GM23338 (cell line): ENCODE data around the gene ST3GAL2. TPM values are rescaled to one million over a fixed set of nuclear protein-coding genes. Genes with fewer than 3 reads are reported as not detected.

ENCODE experiments used
- ATAC-seq: fragments of 200-7000 bp; cut with Tn5 transposase; 3 replicates; pipeline ENCODE4 v1.9.1; 2020
- DNase-seq: peaks from one replicate; pipeline ENCODE4 v3.0.0-alpha.2; 2015; ENCODE audit warnings: low spot score
- H2AFZ ChIP-seq: fragments of 200-600 bp; sonication (generic); 2 replicates; pipeline ENCODE4 v1.8.0; 2016; ENCODE audit warnings: antibody characterized with exemption, mild to moderate bottlenecking, moderate library complexity
- H3F3A ChIP-seq: fragments of 200-600 bp; sonication (generic); replicated peaks from 2 replicates; pipeline ENCODE4 v1.8.0; 2017; ENCODE audit warnings: antibody characterized with exemption, mixed run types, low read depth
- H3K27ac ChIP-seq: fragments of 200-600 bp; sonication (generic); 2 replicates; pipeline ENCODE4 v1.6.1; 2016; ENCODE audit warnings: low read depth
- H3K27me3 ChIP-seq: fragments of 200-600 bp; sonication (generic); 2 replicates; pipeline ENCODE4 v1.8.0; 2016; ENCODE audit warnings: mild to moderate bottlenecking, mixed run types, moderate library complexity; ENCODE audit not compliant: insufficient read depth
- H3K36me3 ChIP-seq: fragments of 200-600 bp; sonication (generic); 2 replicates; pipeline ENCODE4 v1.8.0; 2016; ENCODE audit warnings: mild to moderate bottlenecking; ENCODE audit not compliant: insufficient read depth
- H3K4me1 ChIP-seq: fragments of 200-600 bp; sonication (generic); 2 replicates; pipeline ENCODE4 v1.8.0; 2016; ENCODE audit warnings: mild to moderate bottlenecking, moderate library complexity; ENCODE audit not compliant: insufficient read depth
- H3K4me2 ChIP-seq: fragments of 200-600 bp; sonication (generic); 2 replicates; pipeline ENCODE4 v1.7.1; 2017; ENCODE audit warnings: mixed run types
- H3K4me3 ChIP-seq: fragments of 200-600 bp; sonication (generic); 2 replicates; pipeline ENCODE4 v1.6.1; 2016; ENCODE audit warnings: mixed run types
- H3K79me2 ChIP-seq: fragments of 200-600 bp; sonication (generic); replicated peaks from 2 replicates; pipeline ENCODE4 v1.8.0; 2017; ENCODE audit warnings: mild to moderate bottlenecking; ENCODE audit not compliant: insufficient read depth
- H3K9me2 ChIP-seq: fragments of 200-600 bp; sonication (generic); 2 replicates; pipeline ENCODE4 v1.8.0; 2017; ENCODE audit not compliant: insufficient read depth
- H4K20me1 ChIP-seq: fragments of 200-600 bp; sonication (generic); replicated peaks from 2 replicates; pipeline ENCODE4 v1.8.0; 2017; ENCODE audit warnings: mild to moderate bottlenecking; ENCODE audit not compliant: insufficient read depth
- H3K27ac Mint-ChIP-seq: 2 replicates; pipeline ENCODE4 v1.8.0; 2020; ENCODE audit warnings: inconsistent platforms, mild to moderate bottlenecking, moderate library complexity, mixed read lengths
- H3K27me3 Mint-ChIP-seq: 3 replicates; pipeline ENCODE4 v1.8.0; 2022; ENCODE audit warnings: low read depth, mild to moderate bottlenecking, moderate library complexity, mixed read lengths, inconsistent platforms; ENCODE audit not compliant: insufficient read depth, poor library complexity
- H3K36me3 Mint-ChIP-seq: 3 replicates; pipeline ENCODE4 v1.8.0; 2021; ENCODE audit warnings: low read depth, mild to moderate bottlenecking, inconsistent platforms, moderate library complexity, mixed read lengths
- H3K4me1 Mint-ChIP-seq: 3 replicates; pipeline ENCODE4 v1.8.0; 2020; ENCODE audit warnings: mild to moderate bottlenecking, inconsistent platforms, mixed read lengths
- H3K4me3 Mint-ChIP-seq: 3 replicates; pipeline ENCODE4 v1.8.0; 2021; ENCODE audit warnings: moderate library complexity, mild to moderate bottlenecking, inconsistent platforms, mixed read lengths
- H3K9me3 Mint-ChIP-seq: 3 replicates; pipeline ENCODE4 v1.8.0; 2020; ENCODE audit warnings: moderate library complexity, mild to moderate bottlenecking, inconsistent platforms, mixed read lengths
- CREB1 ChIP-seq: fragments of 250-450 bp; sonication (Bioruptor Pico); IDR thresholded peaks from 2 replicates; pipeline ENCODE4 v1.5.0; 2020; ENCODE audit warnings: low read depth, mild to moderate bottlenecking, moderate library complexity
- CTCF ChIP-seq, 2 experiments: fragments of 200-600 bp in 1 of 2; sonication (generic) in 1 of 2; conservative IDR thresholded peaks; 2 replicates each; pipeline versions ENCODE4 v1.5.1 to v1.6.1; 2016 to 2017; ENCODE audit warnings: antibody characterized with exemption in 2 of 2, low read depth in 2 of 2, mild to moderate bottlenecking in 2 of 2, moderate library complexity in 1 of 2
- ETS1 ChIP-seq: IDR thresholded peaks from 2 replicates; pipeline ENCODE4 v1.6.1; 2016; ENCODE audit warnings: antibody characterized with exemption
- EZH2 ChIP-seq: fragments of 200-600 bp; sonication (generic); IDR thresholded peaks from one replicate; pipeline ENCODE4 v1.8.0; 2017; ENCODE audit warnings: antibody characterized with exemption, mild to moderate bottlenecking, low read depth; ENCODE audit not compliant: unreplicated experiment
- EZH2phosphoT487 ChIP-seq: fragments of 200-600 bp; sonication (generic); IDR thresholded peaks from one replicate; pipeline ENCODE4 v1.8.1; 2018; ENCODE audit warnings: antibody characterized with exemption; ENCODE audit not compliant: unreplicated experiment
- JUNB ChIP-seq: IDR thresholded peaks from one replicate; pipeline ENCODE4 v1.6.1; 2016; ENCODE audit warnings: antibody characterized with exemption; ENCODE audit not compliant: unreplicated experiment
- NANOG ChIP-seq: IDR thresholded peaks from 2 replicates; pipeline ENCODE4 v1.6.1; 2016; ENCODE audit warnings: antibody characterized with exemption, borderline replicate concordance
- POLR2AphosphoS5 ChIP-seq: IDR thresholded peaks from 2 replicates; pipeline ENCODE4 v1.6.1; 2016; ENCODE audit warnings: antibody characterized with exemption, low read depth
- REST ChIP-seq: IDR thresholded peaks from one replicate; pipeline ENCODE4 v1.6.1; 2018; ENCODE audit warnings: antibody characterized with exemption; ENCODE audit not compliant: unreplicated experiment
- STAT1 ChIP-seq: IDR thresholded peaks from one replicate; pipeline ENCODE4 v1.6.1; 2016; ENCODE audit warnings: antibody characterized with exemption; ENCODE audit not compliant: unreplicated experiment
- ZNF114 ChIP-seq: fragments of 250-450 bp; sonication (Bioruptor Pico); IDR thresholded peaks from 2 replicates; pipeline ENCODE4 v1.5.0; 2020; ENCODE audit warnings: mild to moderate bottlenecking, moderate library complexity
- ZNF331 ChIP-seq: fragments of 250-450 bp; sonication (Bioruptor Pico); IDR thresholded peaks from 2 replicates; pipeline ENCODE4 v1.5.0; 2020; ENCODE audit warnings: low read depth, mild to moderate bottlenecking, moderate library complexity
- polyA plus RNA-seq: library from polyadenylated mRNA; unstranded; fragments of >200 nt; fragmentation: Nextera tagmentation; extraction: Ambion mirVana; gene quantifications from 2 replicates; pipeline ENCODE4 v1.2.1, GENCODE V29; 2016
- total RNA-seq: library from RNA; depleted of rRNA; stranded (reverse); fragments of >200 nt; shearing (Covaris generic); gene quantifications from 2 replicates; pipeline ENCODE4 v1.2.3, GENCODE V29; 2014

ST3GAL2 gene
- total and polyA plus RNA-seq, 2 experiments from 2014 or later: 12.3 to 39.8 TPM

GRCh38 chr16:70437017-70437581 lies 1.8 kb downstream of the ST3GAL2 start (continued):
- TF ChIP-seq EZH2 (no peak), CTCF (conservative IDR thresholded peaks at IDR 0.05; ENCODE audit: low read depth in 2 of 2) (no peak), CREB1 (CRISPR knock-in tag) (no peak), STAT1 (no peak), JUNB (no peak)

GRCh38 chr16:70434484-70435260 lies 4.2 kb downstream of the ST3GAL2 start:
- no peak overlapping the region for H3K4me3 Mint-ChIP-seq
- no peak overlapping the region for H3K27ac Mint-ChIP-seq
- H3K4me2 ChIP-seq: no peak overlapping the region
- no peak for TF ChIP-seq POLR2AphosphoS5
- TF ChIP-seq REST: no peak
- no peak for TF ChIP-seq NANOG
- TF ChIP-seq CTCF (conservative IDR thresholded peaks at IDR 0.05; ENCODE audit: low read depth in 2 of 2): no peak
- TF ChIP-seq ETS1: no peak
- no peak for TF ChIP-seq JUNB
- TF ChIP-seq ZNF331 (CRISPR knock-in tag): no peak
- no peak for TF ChIP-seq CREB1 (CRISPR knock-in tag)
- TF ChIP-seq EZH2: no peak
- TF ChIP-seq EZH2phosphoT487: no peak
- no peak for TF ChIP-seq STAT1
- TF ChIP-seq ZNF114: no peak

More at GRCh38 chr16:70434484-70435260, 4.2 kb downstream of the ST3GAL2 start:
- Histone ChIP-seq H2AFZ (no peak overlapping the region), H3K27me3 (no peaks in the 10 kb centered on the region), H3K36me3 (no peaks in the 10 kb centered on the region; the same call in 1 of the 2 replicates), H4K20me1 (peaks cover 14% of the 10 kb centered on the region; the same call in 1 of the 2 replicates), H3K79me2 (peaks cover 77% of the 10 kb centered on the region), H3K27ac (0 out of 2 replicates have a peak overlapping the region, but pooled peaks have one; percentile 55), H3K9me2 (no peaks in the 10 kb centered on the region), H3K4me3 (no peak overlapping the region), H3K4me1 (peaks cover 58% of the 10 kb centered on the region), H3F3A (peaks cover 35% of the 10 kb centered on the region)
- no peaks in the 10 kb centered on the region for H3K9me3 Mint-ChIP-seq
- ATAC-seq (no peak), DNase-seq (no peak)
- H3K4me1 Mint-ChIP-seq: peaks cover 67% of the 10 kb centered on the region
- H3K27me3 Mint-ChIP-seq: peaks cover 20% of the 10 kb centered on the region
- peaks cover 8% of the 10 kb centered on the region for H3K36me3 Mint-ChIP-seq
